Neuronal stem cell (in vitro differentiated cells): ENCODE data around the gene DDI2.

Experiments
- DNase-seq: peaks from one replicate; pipeline ENCODE4 v3.0.0-alpha.2; 2013; ENCODE audit warnings: low spot score
- H2AFZ ChIP-seq: one replicate; pipeline ENCODE4 v1.6.1; 2013; ENCODE audit warnings: mild to moderate bottlenecking, low read length, inconsistent platforms
- H2AK5ac ChIP-seq: 2 replicates; pipeline ENCODE4 v1.6.1; 2013; ENCODE audit warnings: low read depth, mild to moderate bottlenecking, inconsistent platforms, low read length, moderate library complexity, mixed read lengths
- H2BK120ac ChIP-seq: 2 replicates; pipeline ENCODE4 v1.6.1; 2013; ENCODE audit warnings: low read depth, mild to moderate bottlenecking, inconsistent platforms, low read length, moderate library complexity, mixed read lengths
- H2BK12ac ChIP-seq: one replicate; pipeline ENCODE4 v1.6.1; 2013; ENCODE audit warnings: low read length, inconsistent platforms
- H2BK15ac ChIP-seq: 2 replicates; pipeline ENCODE4 v1.6.1; 2013; ENCODE audit warnings: mild to moderate bottlenecking, low read length, inconsistent platforms, mixed read lengths
- H2BK5ac ChIP-seq: one replicate; pipeline ENCODE4 v1.6.1; 2013; ENCODE audit warnings: inconsistent platforms, mild to moderate bottlenecking, low read length, moderate library complexity
- H3K14ac ChIP-seq: one replicate; pipeline ENCODE4 v1.6.1; 2013; ENCODE audit warnings: low read length, inconsistent platforms
- H3K18ac ChIP-seq: 2 replicates; pipeline ENCODE4 v1.6.1; 2013; ENCODE audit warnings: low read length, inconsistent platforms
- H3K23ac ChIP-seq: 2 replicates; pipeline ENCODE4 v1.6.1; 2013; ENCODE audit warnings: low read depth, mild to moderate bottlenecking, mixed read lengths, low read length, inconsistent platforms; ENCODE audit not compliant: poor library complexity
- H3K27ac ChIP-seq: replicated peaks from 3 replicates; pipeline ENCODE4 v1.5.1; 2013; ENCODE audit warnings: low read length, inconsistent platforms
- H3K27me3 ChIP-seq, 3 experiments: 2 replicates each; pipeline ENCODE4 v1.6.1; 2013; ENCODE audit warnings: low read length in 3 of 3, mild to moderate bottlenecking in 2 of 3, inconsistent platforms in 1 of 3, low read depth in 1 of 3, mixed read lengths in 1 of 3, moderate library complexity in 1 of 3; ENCODE audit not compliant: control insufficient read depth in 3 of 3, insufficient read depth in 3 of 3
- H3K36me3 ChIP-seq, 2 donors: replicated peaks in 1 of 2; 2 replicates each; pipeline ENCODE4 v1.6.1; 2013; ENCODE audit warnings: low read length in 2 of 2; ENCODE audit not compliant: control insufficient read depth in 2 of 2, insufficient read depth in 2 of 2
- H3K4ac ChIP-seq: 2 replicates; pipeline ENCODE4 v1.6.1; 2013; ENCODE audit warnings: inconsistent platforms, mild to moderate bottlenecking, low read length, moderate library complexity
- H3K4me1 ChIP-seq, 2 donors: 1 replicate in 1 of 2; 2 replicates in 1 of 2; pipeline ENCODE4 v1.6.1; 2013; ENCODE audit warnings: low read length in 2 of 2, low read depth in 1 of 2; ENCODE audit not compliant: control insufficient read depth in 2 of 2, insufficient read depth in 1 of 2
- H3K4me2 ChIP-seq: one replicate; pipeline ENCODE4 v1.6.1; 2013; ENCODE audit warnings: mild to moderate bottlenecking, low read length, inconsistent platforms; ENCODE audit not compliant: insufficient read depth, poor library complexity, severe bottlenecking
- H3K4me3 ChIP-seq, 2 donors: 2 replicates each; pipeline ENCODE4 v1.5.1; 2013; ENCODE audit warnings: low read length in 2 of 2, mild to moderate bottlenecking in 2 of 2, inconsistent platforms in 1 of 2, moderate library complexity in 1 of 2
- H3K79me1 ChIP-seq: one replicate; pipeline ENCODE4 v1.6.1; 2013; ENCODE audit warnings: low read depth, mild to moderate bottlenecking, inconsistent platforms, low read length, moderate library complexity
- H3K9ac ChIP-seq: one replicate; pipeline ENCODE4 v1.6.1; 2013; ENCODE audit warnings: mild to moderate bottlenecking, low read depth, low read length, inconsistent platforms; ENCODE audit not compliant: poor library complexity
- H3K9me3 ChIP-seq, 2 donors: replicated peaks in 1 of 2; 2 replicates each; pipeline versions ENCODE3 to v1.6.1; 2013; ENCODE audit warnings: low read length in 2 of 2, mild to moderate bottlenecking in 2 of 2, inconsistent platforms in 1 of 2, low read depth in 1 of 2, mixed read lengths in 1 of 2, moderate library complexity in 1 of 2; ENCODE audit not compliant: control insufficient read depth in 2 of 2, insufficient read depth in 1 of 2
- H4K8ac ChIP-seq: one replicate; pipeline ENCODE4 v1.6.1; 2013; ENCODE audit warnings: low read depth, mild to moderate bottlenecking, inconsistent platforms, low read length, moderate library complexity
- H4K91ac ChIP-seq: one replicate; pipeline ENCODE4 v1.6.1; 2013; ENCODE audit warnings: low read length, low read depth, mild to moderate bottlenecking, inconsistent platforms; ENCODE audit not compliant: poor library complexity
- WGBS, 2 donors: extraction: QIAGEN DNeasy Blood & Tissue Kit; methylation state at CpG; one replicate each; pipeline ENCODE4 v1.1.7; 2013; ENCODE audit warnings: missing lambda C conversion rate in 2 of 2, mixed read lengths in 1 of 2; ENCODE audit not compliant: insufficient read length in 2 of 2, insufficient replicate concordance in 1 of 2; ENCODE audit errors: extremely low coverage in 2 of 2; 5-methylcytosine and 5-hydroxymethylcytosine counted together

Gene DDI2

DNA sequence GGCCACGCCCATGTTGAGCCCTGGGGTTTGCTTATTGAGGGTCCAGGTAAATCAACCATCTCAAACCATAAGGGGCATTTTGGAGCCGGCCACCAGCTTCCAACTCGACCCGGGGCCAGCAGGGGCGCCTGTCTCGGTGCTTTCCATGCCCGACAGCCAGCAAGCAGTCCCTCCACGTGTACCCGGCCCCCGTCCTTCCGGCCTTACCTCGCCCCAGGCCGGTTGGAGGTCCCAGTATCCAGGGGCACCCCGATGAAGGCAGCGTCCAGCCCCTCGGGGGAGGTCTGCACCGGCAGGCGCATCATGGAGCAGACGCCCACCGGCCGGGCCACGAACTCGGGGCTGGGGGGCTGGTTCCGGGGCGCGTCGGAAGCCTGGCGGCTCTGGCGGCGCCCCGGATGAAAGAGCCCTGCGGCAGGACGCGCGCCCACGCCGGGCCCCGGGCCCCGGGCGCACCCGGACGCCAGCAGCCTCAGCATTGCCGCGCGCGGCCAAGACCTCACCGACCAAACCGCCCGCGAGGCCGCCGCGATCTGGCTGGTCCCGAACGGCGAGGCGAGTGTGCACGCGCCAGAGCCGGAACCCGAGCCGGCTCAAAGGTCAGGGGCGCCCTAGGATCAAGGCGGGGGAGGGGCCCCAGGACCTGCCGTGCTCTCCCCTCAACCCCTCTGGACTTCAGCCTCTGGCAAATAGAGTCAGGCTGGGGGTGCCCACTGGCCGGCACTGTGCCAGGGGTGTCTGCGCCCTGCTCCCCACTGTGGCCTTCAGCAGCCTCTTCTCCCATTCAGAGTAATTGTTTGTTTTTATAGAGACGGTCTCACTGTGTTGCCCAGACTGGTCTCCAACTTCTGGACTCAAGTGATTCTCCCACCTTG lies 32.5 kb upstream of the DDI2 start, which contains the start of gene AGMAT:
Gene AGMAT (minus strand): TSS at position 563 of the 875 bp plus-strand sequence. CDS start 84 bp downstream, at position 479.
- peak within 1 kb of the TSS; percentile 38 for H4K91ac ChIP-seq
- peak within 1 kb of the TSS; percentile 38 to 79 for H3K4me3 ChIP-seq
- H3K4me2 ChIP-seq = peak within 1 kb of the TSS; percentile 80
- peaks cover 2 to 3% of the 10 kb centered on the region in 2 donors for H3K4me1 ChIP-seq
- peak within 1 kb of the TSS; percentile 85 for H2BK15ac ChIP-seq
- no peaks in the 10 kb centered on the region for H3K9me3 ChIP-seq
- peak within 1 kb of the TSS; percentile 30 for H3K9ac ChIP-seq
- no peak within 1 kb of the TSS for H2BK12ac ChIP-seq
- H3K27ac ChIP-seq = no peak within 1 kb of the TSS
- no peak within 1 kb of the TSS for H2AK5ac ChIP-seq
- no peaks in the 10 kb centered on the region for H3K79me1 ChIP-seq
- no peak for DNase-seq
- no peak within 1 kb of the TSS for H4K8ac ChIP-seq
- no peak within 1 kb of the TSS for H3K4ac ChIP-seq
- no CpG with 5 or more reads among the region's 68 CpGs for whole genome bisulfite sequencing, 2 donors
- H2BK5ac ChIP-seq = no peak within 1 kb of the TSS
- no peaks in the 10 kb centered on the region for H3K36me3 ChIP-seq
- peak within 1 kb of the TSS; percentile 3 for H3K23ac ChIP-seq
- peak within 1 kb of the TSS; percentile 94 for H2AFZ ChIP-seq
- peak within 1 kb of the TSS; percentile 61 for H2BK120ac ChIP-seq
- H3K14ac ChIP-seq = peak within 1 kb of the TSS; percentile 94
- peak within 1 kb of the TSS; percentile 95 for H3K18ac ChIP-seq
- peaks cover 0 to 10% (median 0%) of the 10 kb centered on the region in 3 experiments for H3K27me3 ChIP-seq

DNA sequence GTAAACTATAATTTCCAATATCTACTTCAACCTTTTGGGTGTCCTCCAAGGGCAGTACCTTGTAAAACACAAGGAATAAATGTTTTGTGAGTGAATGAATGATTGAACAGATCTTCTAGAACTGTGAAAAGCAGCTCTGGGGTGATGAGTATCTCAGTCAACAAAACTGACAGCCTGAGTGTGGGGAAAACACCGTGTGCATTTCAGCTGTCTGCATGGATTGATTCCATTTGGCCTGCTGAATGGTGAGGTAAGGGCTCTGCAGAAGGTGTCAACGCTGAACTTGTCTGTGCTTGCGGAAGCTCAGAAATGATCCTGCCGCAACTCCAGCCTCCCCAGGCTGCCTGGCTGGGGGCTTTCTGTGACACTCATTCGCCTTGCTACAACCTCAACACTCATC lies 25.0 kb upstream of the DDI2 start:
- no peak overlapping the region for H4K91ac ChIP-seq
- H4K8ac ChIP-seq = no peak overlapping the region
- no peak overlapping the region for H3K23ac ChIP-seq
- H3K18ac ChIP-seq = no peak overlapping the region
- H2AFZ ChIP-seq = no peak overlapping the region
- no peak overlapping the region for H3K4me3 ChIP-seq
- no peak overlapping the region for H2AK5ac ChIP-seq
- no peaks in the 10 kb centered on the region for H3K36me3 ChIP-seq
- DNase-seq = no peak
- H2BK5ac ChIP-seq = no peak overlapping the region
- WGBS, 2 donors = no CpG with 5 or more reads among the region's 5 CpGs
- no peak overlapping the region for H2BK120ac ChIP-seq
- H2BK12ac ChIP-seq = no peak overlapping the region
- no peak overlapping the region for H3K9ac ChIP-seq
- no peak overlapping the region for H2BK15ac ChIP-seq
- H3K27me3 ChIP-seq = no peaks in the 10 kb centered on the region
- H3K79me1 ChIP-seq = no peaks in the 10 kb centered on the region
- H3K14ac ChIP-seq = no peak overlapping the region
- no peak overlapping the region for H3K4me2 ChIP-seq
- H3K9me3 ChIP-seq = no peaks in the 10 kb centered on the region
- H3K4me1 ChIP-seq = peaks cover 0 to 4% of the 10 kb centered on the region in 2 donors
- H3K4ac ChIP-seq = no peak overlapping the region
- no peak overlapping the region for H3K27ac ChIP-seq

DNA sequence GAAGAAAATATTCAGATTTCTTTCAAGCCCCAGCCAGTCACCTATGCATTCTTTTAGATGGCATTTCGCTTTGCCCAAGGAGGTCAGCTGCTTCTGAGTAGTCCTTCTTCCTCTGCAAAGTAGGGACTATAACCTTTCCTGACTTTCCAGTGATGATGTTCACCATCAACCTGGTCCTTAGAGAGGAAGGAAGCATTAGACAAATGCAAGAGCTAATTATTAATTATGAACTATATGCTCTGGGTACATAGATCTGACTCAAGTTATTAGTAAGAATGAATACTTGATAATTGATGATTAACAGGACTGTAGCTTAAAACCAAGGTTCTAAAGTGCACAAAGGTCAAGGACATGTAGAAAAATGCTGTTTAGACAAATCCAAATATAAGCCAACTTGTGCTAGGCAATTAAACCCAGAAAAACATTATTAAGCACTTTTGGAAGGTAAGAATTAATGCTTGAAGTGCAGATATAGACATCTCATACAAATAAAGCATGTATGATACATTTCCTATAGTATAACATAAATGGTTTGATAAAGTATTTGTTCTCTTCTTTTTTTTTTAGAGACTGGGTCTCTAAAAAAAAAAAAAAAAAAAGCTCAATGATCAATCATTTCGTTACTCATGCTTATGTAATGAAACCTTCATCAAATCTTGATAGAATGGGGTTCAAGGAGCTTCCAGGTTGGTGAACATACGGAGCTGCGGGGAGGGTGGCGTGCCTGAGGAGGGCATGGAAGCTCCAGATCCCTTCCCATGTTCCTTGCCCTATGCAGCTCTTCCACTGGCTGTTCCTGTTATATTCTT lies 21.2 kb upstream of the DDI2 start:
- Histone ChIP-seq H3K14ac (no peak overlapping the region), H3K4me3 (no peak overlapping the region), H3K4me2 (no peak overlapping the region), H2BK15ac (no peak overlapping the region), H2AFZ (no peak overlapping the region), H2AK5ac (no peak overlapping the region), H3K27ac (no peak overlapping the region), H3K18ac (no peak overlapping the region), H3K36me3 (no peaks in the 10 kb centered on the region), H4K8ac (no peak overlapping the region), H2BK120ac (no peak overlapping the region), H3K4ac (no peak overlapping the region), H2BK12ac (no peak overlapping the region), H3K23ac (no peak overlapping the region), H2BK5ac (no peak overlapping the region), H3K79me1 (no peaks in the 10 kb centered on the region), H4K91ac (no peak overlapping the region), H3K4me1 (peaks cover 0 to 4% of the 10 kb centered on the region in 2 donors), H3K9me3 (no peaks in the 10 kb centered on the region), H3K27me3 (no peaks in the 10 kb centered on the region), H3K9ac (no peak overlapping the region)
- WGBS, 2 donors = no CpG with 5 or more reads among the region's 5 CpGs
- DNase-seq = no peak

DNA sequence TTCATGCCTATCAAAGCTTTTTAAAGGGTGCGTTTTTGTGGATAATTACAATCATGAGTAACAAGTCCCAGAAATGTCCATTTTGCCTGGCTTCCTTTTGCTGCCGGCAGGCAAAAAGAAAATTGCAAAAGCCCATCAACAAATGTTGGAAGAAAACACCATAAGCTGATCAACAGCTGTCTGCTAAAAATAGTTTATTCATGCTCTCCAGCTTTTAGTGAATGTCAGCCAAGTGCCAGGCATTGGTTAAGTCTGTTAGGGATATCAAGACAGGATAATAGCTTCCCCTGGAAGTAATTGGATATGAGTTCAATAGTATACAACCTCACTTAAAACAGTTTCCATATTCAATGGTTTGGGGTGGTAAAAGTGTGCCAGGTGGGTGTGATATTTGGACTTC lies 18.8 kb upstream of the DDI2 start:
- Histone ChIP-seq H3K4me3 (no peak overlapping the region), H3K14ac (no peak overlapping the region), H3K4ac (no peak overlapping the region), H3K9me3 (no peaks in the 10 kb centered on the region), H3K27me3 (no peaks in the 10 kb centered on the region), H3K36me3 (no peaks in the 10 kb centered on the region), H2AK5ac (no peak overlapping the region), H2BK120ac (no peak overlapping the region), H3K27ac (no peak overlapping the region), H3K9ac (no peak overlapping the region), H4K8ac (no peak overlapping the region), H2BK15ac (no peak overlapping the region), H3K4me1 (peaks cover 2 to 4% of the 10 kb centered on the region in 2 donors), H2BK5ac (no peak overlapping the region), H2AFZ (no peak overlapping the region), H4K91ac (no peak overlapping the region), H3K79me1 (no peaks in the 10 kb centered on the region), H3K23ac (no peak overlapping the region), H3K4me2 (no peak overlapping the region), H2BK12ac (no peak overlapping the region), H3K18ac (no peak overlapping the region)
- DNase-seq = no peak
- no CpG with 5 or more reads among the region's 2 CpGs for WGBS, 2 donors
